Skin epidermis (tissue), 12 donors: Measurements from ENCODE around the gene ITSN2.
A peak's percentile ranks its signal among the peaks of the same experiment; 100 is the strongest.
"Not testable (repeated sequence)": the region's sequence is repeated elsewhere in the genome, so short reads cannot be mapped to it uniquely, and the experiment has no call there.

ENCODE experiments used
- H3K27ac ChIP-seq, 21 experiments: fragments of 200-600 bp; sonication (generic) in 11 of 21; one replicate each; pipeline ENCODE4 v1.5.0; 2020; ENCODE audit warnings: mild to moderate bottlenecking in 3 of 21, inconsistent platforms in 2 of 21, moderate library complexity in 2 of 21
- H3K4me3 ChIP-seq, 7 experiments: fragments of 200-600 bp; sonication (generic) in 2 of 7; one replicate each; pipeline ENCODE4 v1.5.0; 2020; ENCODE audit warnings: inconsistent platforms in 2 of 7, mild to moderate bottlenecking in 2 of 7, moderate library complexity in 1 of 7

The ITSN2 gene

DNA sequence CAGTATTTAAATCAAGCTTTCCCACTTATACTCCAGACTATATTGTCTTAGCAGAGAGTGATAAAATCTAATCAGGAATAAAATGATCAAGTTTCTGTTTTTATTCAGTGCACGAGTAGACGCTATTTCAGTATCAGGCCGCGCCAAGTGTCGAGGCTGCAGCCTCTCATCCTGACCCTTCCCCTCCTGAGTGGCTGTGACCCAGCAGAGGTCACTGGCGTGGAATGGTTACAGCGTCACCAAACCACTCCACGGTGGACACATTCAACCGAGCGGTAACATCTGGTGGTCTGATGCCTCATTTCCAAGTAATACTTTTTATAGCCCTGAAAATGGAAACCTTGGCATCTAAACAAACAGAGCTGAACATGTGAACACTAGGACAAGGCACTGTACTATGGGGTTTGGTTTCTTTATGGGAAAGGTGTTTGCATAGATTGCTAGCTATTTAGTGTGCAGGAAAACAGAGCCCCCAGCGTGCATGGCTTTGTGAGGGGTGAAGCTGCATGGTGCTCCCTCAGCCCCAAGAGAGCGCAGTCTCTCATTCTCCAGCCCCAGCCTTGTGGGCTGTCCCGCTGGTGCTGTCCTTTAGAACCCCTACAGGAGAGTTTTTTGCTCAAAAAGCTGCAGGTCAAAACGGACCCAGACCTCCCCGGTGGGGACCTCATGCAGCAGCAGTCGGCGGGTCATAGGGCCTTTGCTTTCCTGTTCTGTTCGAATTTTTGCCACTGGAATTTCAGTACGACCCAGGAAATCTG is 157.1 kb downstream of the ITSN2 start:
- Histone ChIP-seq H3K4me3 (no peak overlapping the region), H3K27ac (no peak overlapping the region)

DNA sequence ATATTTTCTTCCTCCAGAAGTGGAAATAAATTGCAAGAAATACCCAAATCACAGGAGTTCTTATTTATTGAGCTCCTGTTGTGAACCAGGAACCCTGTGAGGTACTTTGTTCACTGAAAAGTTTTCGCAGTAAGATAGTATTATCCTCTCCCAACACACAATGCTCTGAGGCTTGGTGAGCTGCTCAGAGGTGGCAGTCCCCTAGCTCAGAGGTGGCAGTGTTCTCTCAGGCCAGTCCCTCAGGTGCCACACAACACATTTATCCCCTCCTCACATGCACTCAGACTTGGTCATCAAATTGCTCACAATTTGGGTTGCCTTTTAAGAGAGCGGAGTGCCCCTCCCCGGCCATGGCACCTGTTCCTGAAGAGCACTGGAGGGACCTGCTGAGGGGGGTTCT is 159.5 kb downstream of the ITSN2 start:
- no peak overlapping the region for H3K4me3 ChIP-seq
- H3K27ac ChIP-seq: no peak overlapping the region

DNA sequence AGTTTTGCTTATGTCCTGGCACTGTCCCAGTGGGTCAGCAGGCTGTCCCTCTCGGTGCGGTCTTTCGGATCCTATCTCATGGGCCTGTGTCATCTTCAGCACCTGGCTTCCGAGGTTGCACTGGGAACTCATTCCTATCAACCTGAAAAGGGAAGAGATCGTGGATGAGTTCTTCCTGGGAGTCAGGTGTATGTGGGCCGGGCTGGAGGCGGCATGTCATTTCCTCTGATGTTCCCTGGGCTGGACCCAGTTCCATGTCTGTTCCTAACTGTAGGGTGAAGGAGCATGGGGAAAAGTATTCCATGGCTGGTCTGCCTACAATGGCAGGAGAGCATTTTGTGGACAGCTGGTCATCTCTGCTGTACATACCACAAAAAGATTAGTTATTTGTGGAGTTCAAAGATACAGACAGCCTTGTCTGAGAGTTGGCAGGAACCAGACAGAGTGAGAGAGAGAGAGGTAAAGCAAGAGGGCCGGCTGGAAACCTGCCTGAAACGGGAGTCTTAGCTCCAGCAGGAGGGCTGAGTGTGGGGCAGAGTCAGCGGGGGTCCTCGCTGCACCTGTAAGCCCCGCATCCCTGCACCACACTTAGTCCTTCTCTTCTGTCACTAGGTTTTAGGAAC is 160.3 kb downstream of the ITSN2 start:
- Histone ChIP-seq H3K27ac (no peak overlapping the region), H3K4me3 (no peak overlapping the region)

DNA sequence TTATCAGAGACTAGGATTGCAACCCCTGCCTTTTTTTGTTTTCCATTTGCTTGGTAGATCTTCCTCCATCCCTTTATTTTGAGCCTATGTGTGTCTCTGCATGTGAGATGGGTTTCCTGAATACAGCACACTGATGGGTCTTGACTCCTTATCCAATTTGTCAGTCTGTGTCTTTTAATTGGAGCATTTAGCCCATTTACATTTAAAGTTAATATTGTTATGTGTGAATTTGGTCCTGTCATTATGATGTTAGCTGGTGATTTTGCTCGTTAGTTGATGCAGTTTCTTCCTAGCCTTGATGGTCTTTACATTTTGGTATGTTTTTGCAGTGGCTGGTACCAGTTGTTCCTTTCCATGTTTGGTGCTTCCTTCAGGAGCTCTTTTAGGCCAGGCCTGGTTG is 163.1 kb downstream of the ITSN2 start:
- H3K4me3 ChIP-seq, H3K27ac ChIP-seq: not testable (repeated sequence)

DNA sequence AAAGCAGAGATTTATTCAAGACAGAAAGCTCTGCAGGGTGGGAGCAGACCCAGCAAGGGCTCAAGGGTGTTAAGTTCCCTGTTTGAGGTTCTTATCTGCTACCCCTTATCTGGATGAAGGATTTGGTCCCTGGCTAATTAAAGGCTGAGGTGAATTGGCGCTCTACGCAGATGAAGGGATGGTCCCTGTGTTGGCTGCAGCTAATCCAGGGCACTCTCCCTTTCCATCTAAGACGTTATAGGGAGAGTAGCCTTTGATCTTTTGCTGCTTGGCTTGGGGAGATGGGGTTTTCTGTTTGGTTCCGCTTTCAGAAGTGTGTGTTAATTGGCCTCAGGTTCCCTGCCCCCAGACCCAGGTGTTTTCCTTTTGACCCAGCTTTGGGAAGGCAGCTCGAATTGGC is 168.5 kb downstream of the ITSN2 start:
- no peak overlapping the region for H3K4me3 ChIP-seq
- H3K27ac ChIP-seq: no peak overlapping the region

DNA sequence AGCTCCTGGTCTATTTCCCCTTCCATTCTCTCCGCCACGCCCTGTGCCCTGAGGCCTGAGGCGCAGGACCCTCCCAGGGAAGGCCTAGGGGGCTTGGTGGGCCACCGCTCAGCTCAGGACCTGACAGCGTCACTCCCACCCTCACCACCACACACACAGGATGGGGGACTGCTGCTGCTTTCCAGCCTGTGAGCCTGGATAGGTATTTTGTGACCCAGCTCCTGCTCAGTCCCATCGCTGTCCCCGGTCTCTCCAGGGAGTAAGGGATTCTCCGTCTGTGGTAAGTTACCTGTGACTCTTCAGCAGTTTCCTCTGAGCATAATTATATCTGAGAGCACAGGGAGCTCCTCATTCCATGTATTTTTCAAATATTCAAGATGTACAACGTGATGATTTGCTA is 169.2 kb downstream of the ITSN2 start:
- no peak overlapping the region for H3K4me3 ChIP-seq
- no peak overlapping the region for H3K27ac ChIP-seq

DNA sequence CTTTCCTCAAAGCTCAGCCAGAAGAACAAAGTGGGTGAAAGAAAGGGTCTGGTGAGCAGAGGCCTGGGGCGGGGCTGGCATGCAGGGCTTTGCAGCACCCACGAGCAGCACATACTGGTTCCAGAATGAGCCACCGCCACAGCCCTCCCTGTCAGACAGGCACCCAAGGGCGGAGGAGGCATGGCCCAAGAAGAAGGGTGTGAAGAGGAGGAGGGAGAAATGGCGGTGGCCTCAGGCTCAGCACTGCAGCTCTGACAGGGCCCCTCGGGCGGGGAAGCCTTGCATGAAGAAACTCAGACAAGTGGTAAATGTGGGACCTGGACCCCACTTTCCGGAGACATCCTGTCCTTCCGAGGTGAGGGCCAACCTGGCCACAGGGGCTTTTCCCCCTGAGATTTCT is 169.8 kb downstream of the ITSN2 start:
- Histone ChIP-seq H3K27ac (no peak overlapping the region), H3K4me3 (no peak overlapping the region)

DNA sequence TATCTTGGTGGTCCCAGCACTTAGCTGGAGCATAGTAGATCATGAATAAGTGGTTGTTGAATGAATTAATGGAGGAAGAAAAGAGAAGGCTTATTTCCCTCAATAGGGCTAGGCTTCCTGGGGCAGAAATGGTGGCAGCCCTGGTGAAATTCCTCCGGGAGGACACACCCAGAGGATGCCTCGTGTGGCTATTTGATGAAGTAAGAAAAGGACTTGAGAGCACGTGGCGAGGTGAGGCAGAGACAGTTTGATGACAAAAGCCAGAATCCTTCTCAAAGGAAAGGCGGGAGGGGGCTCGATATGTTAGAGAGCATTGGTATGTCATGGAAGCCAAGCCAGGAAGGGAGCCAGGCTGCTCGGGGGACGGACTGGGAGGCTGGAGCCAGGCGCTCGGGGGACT is 170.8 kb downstream of the ITSN2 start:
- no peak overlapping the region for H3K4me3 ChIP-seq
- H3K27ac ChIP-seq: no peak overlapping the region

DNA sequence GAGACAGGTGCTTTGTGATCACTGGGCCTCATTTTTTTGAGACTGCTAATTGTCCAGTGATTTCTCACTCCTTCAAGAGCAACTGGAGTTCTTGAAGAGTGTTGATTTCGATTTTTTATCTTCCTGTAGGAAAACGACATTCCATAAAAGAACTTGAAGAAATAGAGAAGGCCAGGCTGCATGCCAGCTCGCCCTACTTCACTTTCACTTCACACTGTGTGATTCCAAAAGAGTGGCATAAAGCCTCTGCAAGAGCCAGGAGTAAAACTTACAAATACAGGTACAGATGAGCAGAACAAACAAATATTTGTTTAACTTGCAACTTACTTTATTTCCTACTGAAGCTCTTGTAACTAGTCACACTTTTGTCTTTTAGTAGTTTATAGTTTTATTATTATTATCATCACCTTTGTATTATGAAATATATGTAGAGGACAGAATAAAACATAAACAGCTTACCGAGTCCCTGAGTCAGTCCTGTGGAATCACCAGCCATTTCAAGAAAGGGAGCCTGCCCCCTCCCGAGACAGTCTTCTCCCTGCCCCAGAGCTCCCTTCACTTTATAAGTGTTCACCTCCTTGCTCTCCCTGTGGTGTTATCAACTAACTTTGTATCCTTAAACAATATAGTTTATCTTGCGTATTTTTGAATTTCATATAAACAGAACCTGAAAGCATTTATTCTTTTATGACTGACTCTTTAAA is 176.8 kb downstream of the ITSN2 start:
- Histone ChIP-seq H3K4me3 (no peak overlapping the region), H3K27ac (no peak overlapping the region)

DNA sequence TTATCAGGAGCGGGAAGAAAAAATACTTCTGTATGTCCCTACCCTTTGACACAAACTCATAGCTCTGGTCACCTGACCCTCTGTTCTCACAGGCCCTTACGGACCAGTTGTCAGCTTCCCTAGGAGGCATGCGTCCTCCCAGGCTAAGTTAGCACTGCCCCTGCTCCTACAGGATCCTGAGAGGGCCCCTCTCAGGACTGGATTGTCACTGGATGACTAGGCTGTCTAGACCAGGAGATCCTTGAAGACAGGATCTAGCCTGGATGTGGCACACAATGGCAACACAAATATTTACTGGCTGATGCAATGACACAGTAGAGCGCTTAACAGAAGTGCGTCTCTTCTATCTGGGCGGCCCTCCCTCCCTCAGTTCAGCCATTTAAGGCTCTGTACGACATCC is 177.8 kb downstream of the ITSN2 start:
- no peak overlapping the region for H3K27ac ChIP-seq
- no peak overlapping the region for H3K4me3 ChIP-seq

DNA sequence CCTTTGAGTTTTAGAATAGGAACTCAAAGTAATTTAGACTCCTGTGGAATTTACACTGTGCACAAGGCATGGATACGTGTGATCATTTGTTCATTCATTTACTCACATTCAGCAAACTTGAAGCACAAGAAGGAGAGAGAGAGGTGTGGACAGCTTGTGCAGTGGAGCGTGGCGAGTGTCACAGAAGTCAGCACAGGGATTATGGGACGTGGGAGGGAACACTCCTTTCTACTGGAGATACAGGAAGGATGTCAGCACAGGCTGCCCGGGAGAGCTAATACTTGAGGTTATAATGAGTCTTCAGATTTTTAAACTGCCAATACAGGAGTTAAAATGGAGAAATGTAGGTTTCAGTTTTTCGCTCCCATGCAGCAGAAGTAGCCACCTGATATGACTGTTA is 178.5 kb downstream of the ITSN2 start:
- Histone ChIP-seq H3K4me3 (no peak overlapping the region), H3K27ac (no peak overlapping the region)

DNA sequence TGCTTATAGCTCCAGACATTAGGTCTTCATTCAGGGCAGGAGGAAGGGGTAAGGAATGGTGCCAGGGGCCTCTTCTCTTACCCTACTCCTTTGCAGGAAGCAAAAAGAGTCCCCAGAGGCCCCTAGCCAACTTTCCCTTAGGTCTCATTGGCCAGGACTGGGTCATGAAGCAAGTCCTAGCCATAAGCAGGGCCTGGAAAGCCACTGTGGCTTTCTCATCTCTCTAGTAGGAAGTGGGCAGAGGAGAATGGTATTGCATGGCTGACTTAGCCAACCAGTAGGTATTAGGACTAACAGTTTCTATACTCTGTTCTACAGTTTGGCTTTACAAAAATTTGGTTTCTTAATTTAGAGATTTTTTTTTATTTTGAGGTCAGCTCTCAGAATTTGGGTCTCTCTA is 180.7 kb downstream of the ITSN2 start:
- H3K4me3 ChIP-seq: no peak overlapping the region
- H3K27ac ChIP-seq: no peak overlapping the region

DNA sequence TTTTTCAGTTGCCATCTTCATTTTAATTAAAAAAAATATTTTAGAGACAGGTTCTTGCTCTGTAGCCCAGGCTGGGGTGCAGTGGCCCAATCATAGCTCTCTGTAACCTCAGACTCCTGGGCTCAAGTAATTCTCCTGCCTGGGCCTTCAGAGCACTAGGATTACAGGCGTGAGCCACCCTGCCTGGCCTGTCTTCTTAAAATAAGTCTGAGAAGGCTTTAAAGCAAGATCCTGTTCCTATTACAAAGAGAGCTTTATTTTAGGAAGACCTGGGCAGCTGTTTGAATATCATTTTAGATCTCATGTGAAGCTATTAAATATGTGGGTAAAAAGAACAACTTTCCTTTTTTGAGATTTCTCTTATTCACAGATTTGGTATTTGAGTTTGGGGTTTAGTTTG is 184.0 kb downstream of the ITSN2 start:
- peak overlapping the region in 1 of 21 experiments; percentile 21 for H3K27ac ChIP-seq
- H3K4me3 ChIP-seq: no peak overlapping the region

DNA sequence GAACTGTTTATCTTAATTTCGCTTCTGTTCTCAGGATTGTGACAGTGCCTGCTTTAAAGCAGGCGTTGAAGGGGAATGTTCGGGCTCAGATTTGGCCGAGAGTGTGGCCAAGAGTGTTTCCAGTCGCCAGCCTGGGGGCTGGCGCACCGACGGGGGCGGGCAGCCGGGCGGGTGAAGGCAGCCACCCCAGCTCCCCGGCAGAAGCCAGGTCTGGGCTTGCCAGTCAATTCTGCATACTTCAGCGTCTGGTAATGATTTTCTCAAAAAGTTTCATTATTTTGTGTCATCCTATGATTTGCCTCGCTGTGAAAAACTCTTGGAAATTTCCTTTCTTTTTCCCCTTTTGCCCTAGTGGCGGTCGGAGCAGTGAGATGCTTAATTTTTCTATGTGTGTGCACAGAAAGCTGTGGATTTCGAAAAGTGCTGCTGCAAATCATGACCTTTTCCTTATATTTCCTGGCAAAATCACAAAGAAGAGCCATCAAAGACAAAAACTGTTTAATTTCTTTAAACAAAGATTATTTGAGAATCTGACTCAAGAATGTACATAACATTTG is 184.6 kb downstream of the ITSN2 start:
- H3K4me3 ChIP-seq: peak overlapping the region in 5 of 7 experiments; percentile 12 to 32 (median 18)
- peak overlapping the region in 4 of 21 experiments; percentile 17 to 37 (median 24) for H3K27ac ChIP-seq

DNA sequence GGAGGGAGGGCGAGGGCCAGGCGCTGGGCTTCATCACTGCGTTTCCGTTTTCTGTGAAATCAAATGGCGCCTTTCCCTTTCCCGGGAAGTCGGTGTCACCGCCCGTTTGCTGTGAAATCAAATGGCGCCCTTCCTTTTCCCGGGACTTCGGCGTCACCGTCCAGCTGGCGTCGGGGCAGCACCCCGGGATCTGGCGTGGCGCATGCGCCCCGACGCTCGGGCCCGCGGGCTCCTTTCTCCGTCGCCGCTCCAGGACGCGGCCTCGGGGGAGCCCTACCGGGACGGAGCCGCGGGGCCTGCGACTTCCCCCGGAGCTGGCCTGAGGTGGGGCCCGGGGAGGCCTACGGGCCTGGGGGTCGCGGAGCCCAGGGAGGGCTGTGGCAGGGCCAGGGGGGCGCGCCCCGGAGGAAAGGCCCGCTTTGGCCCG is 185.5 kb downstream of the ITSN2 start, which contains the start of gene FAM228A:
TSS of gene FAM228A (plus strand) at position 203 of the 427 bp plus-strand sequence. CDS start 428 bp downstream, outside the sequence.
- peak within 1 kb of the TSS in 4 of 21 experiments; percentile 17 to 37 (median 24) for H3K27ac ChIP-seq

DNA sequence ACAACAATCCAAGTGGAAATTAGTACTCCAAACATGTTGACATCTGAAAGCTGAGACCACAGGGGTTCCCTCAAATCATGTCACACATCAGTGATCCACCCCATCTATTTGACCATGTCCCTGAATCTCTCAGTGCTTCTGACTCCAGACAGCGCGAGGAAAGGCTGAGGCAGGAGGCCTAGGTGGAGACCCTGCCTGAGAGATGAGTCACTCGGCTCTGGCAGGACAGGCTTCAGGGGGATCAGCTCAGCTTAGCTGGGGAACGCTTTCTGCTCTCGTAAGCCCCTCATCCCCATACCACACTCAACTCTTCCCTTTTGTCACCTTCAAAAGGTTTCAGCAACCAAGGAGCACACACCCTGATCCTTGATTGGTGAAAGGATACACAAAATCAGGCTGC is 191.3 kb downstream of the ITSN2 start:
- no peak overlapping the region for H3K4me3 ChIP-seq

More for the DNA sequence above, 185.5 kb downstream of the ITSN2 start, which contains the start of gene FAM228A:
- H3K4me3 ChIP-seq: peak within 1 kb of the TSS in 5 of 7 experiments; percentile 12 to 32 (median 18)

DNA sequence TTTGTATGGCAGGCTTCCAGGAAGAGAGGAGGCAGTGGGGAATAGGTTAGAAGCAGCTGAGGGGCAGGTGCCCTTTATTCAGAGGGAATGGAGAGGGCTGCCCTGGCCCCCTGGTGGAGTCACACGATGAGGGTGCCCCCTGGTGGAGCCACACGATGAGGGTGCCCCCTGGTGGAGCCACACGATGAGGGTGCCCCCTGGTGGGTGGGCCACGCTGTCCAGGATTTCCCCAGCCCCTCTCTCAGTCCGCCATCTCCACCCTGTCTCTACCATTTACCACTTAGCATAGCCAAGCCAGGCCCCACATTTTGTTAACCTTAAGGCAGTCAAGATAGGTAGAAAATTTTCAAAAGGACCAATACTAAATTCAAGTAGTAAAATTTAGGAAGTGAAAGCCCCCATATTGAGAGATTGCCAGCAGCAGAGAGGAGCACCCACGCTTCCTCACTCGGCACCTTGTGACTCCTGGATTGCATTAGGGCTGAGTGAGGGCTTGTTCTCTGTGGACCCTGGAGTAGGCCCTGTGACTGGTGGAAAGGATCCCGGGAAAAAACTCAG is 195.8 kb downstream of the ITSN2 start:
- Histone ChIP-seq H3K27ac (no peak overlapping the region), H3K4me3 (no peak overlapping the region)

More for the DNA sequence above, 191.3 kb downstream of the ITSN2 start:
- no peak overlapping the region for H3K27ac ChIP-seq

DNA sequence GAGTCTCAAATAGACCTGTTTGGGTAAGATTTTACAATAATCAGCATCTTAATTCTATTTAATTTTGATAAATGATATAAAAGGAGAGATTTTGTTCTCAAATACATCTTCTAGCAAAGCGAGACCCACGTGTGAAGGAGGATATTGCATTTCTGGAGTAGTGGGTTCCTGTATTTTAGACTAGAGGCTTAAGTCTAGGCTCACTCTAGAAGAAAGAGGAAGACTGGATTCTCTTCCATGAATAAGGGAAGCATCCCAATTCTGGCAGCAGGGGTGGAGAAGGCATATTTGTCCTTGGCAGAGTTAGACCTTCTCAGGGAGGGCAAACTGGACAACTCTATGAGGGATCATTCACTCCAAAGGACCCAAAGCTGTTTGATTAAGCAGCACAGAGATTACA is 196.7 kb downstream of the ITSN2 start:
- Histone ChIP-seq H3K27ac (no peak overlapping the region), H3K4me3 (no peak overlapping the region)

DNA sequence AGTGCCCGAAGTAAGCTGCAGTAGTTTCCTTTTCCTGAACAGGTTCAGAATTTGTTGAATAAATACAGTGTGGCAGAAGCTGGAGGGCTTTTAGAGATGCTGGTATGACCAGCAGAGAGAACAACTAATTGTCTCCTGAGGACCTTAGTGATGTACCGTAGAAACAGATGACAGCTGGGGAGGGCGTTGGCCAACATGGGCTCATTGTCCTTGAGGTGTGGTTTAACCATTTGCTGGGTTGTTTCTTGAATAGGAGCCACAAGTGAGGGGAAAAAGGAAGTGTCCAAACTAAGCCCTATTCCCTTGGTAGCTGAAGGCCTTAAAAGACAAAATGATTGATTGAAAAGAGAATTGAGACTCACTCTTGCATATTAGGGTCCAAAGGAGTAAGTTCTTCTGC is 197.2 kb downstream of the ITSN2 start:
- H3K27ac ChIP-seq: no peak overlapping the region
- no peak overlapping the region for H3K4me3 ChIP-seq

DNA sequence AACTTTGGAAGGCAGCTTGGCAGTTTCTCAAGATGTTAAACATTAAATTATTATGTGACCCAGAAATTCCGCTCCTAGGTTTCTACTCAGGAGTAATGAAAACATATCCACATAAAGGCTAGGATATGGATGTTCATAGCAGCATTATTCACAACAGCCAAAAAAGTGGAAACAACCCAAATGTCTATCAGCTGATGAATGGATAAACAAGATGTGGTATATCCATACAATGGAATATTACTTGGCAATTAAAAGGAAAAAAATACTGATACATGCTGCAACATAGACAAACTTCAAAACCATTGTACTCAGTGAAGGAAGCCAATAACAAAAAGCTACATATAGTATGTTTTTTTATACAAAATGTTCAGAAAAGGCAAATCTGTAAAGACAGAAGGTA is 197.8 kb downstream of the ITSN2 start:
- no peak overlapping the region for H3K4me3 ChIP-seq
- no peak overlapping the region for H3K27ac ChIP-seq
